Measurements from ENCODE around the gene CDC7. TPM values are rescaled to one million over a fixed set of nuclear protein-coding genes. Genes with fewer than 3 reads are reported as not detected.

Gene CDC7
- total RNA-seq, 4 donors from 2014 or later: 2.0 to 6.8 (median 4.1) TPM

GRCh38 chr1:91499346-91499745, 1.3 kb upstream of the CDC7 start:
- Histone ChIP-seq H3K4me3 (no peak overlapping the region), H3K27ac (no peak overlapping the region), H3K4me1 (peaks cover 4 to 22% (median 15%) of the 10 kb centered on the region in 3 donors), H3K27me3 (no peaks in the 10 kb centered on the region), H3K9me3 (no peaks in the 10 kb centered on the region), H3K36me3 (no peaks in the 10 kb centered on the region)
- intact Hi-C loops (cut with DNase I): no loop called here
- DNase-seq: no peak
- 97 to 100% methylated on average over 2 of the region's 2 CpGs for WGBS, 2 donors
- no peak for TF ChIP-seq POLR2A (IDR thresholded peaks at IDR 0.05)
- TF ChIP-seq, protein P1, sequence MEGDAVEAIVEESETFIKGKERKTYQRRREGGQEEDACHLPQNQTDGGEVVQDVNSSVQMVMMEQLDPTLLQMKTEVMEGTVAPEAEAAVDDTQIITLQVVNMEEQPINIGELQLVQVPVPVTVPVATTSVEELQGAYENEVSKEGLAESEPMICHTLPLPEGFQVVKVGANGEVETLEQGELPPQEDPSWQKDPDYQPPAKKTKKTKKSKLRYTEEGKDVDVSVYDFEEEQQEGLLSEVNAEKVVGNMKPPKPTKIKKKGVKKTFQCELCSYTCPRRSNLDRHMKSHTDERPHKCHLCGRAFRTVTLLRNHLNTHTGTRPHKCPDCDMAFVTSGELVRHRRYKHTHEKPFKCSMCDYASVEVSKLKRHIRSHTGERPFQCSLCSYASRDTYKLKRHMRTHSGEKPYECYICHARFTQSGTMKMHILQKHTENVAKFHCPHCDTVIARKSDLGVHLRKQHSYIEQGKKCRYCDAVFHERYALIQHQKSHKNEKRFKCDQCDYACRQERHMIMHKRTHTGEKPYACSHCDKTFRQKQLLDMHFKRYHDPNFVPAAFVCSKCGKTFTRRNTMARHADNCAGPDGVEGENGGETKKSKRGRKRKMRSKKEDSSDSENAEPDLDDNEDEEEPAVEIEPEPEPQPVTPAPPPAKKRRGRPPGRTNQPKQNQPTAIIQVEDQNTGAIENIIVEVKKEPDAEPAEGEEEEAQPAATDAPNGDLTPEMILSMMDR (IDR thresholded peaks at IDR 0.05): no peak

DNA sequence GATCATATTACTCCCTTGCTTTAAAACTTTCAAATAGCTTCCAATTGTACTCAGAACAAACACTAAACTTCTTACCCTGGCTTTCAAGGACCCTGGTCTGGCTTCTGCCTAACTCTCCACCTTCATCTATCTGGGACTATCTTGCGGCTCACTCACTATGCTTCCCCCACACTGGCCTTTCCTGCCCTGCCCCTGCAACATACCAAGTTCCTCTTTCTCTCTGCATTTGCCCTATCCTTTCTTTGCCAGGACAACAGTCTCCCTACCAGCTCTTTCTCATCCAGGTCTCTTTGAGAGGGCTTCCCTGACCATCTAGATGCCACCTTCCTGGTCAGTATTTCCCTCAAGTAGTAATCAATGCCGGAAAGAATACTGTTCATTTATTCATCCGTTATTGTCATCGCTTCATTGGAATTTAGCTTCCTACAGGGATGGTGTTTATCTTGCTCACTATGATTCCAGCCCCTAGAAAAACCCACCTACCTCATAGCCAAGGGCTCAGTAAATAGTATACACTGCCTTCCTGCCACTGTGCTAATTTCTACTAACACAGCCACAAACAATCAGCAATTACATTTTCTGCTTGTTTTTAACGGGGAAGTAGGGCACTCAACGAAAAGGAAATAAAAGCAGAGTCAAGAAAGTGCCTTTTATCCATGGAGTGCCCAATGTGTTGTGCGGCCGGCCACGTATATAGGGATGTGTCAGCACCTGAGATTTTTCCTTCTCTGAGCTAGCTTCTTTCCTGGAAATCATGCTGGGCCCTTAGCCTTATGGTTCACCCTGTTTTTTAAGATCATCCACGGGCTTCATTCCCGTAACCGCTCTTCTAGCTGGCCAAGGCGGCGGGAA, 521 bp upstream of the CDC7 start:
- Histone ChIP-seq H3K36me3 (no peaks in the 10 kb centered on the region), H3K4me3 (peak overlapping the region; percentile 70 to 82 (median 78)), H3K4me1 (peaks cover 4 to 22% (median 15%) of the 10 kb centered on the region in 3 donors), H3K27ac (peak overlapping the region; percentile 85 to 90 (median 88)), H3K27me3 (no peaks in the 10 kb centered on the region), H3K9me3 (no peaks in the 10 kb centered on the region)
- WGBS, 2 donors: 19 to 36% methylated on average over 8 to 13 of the region's 14 CpGs
- DNase-seq: no peak
- intact Hi-C loops (cut with DNase I): no loop called here
- TF ChIP-seq POLR2A (IDR thresholded peaks at IDR 0.05): peak in 1 of 4 donors; percentile 3
- TF ChIP-seq, protein P1 (IDR thresholded peaks at IDR 0.05): no peak

DNA sequence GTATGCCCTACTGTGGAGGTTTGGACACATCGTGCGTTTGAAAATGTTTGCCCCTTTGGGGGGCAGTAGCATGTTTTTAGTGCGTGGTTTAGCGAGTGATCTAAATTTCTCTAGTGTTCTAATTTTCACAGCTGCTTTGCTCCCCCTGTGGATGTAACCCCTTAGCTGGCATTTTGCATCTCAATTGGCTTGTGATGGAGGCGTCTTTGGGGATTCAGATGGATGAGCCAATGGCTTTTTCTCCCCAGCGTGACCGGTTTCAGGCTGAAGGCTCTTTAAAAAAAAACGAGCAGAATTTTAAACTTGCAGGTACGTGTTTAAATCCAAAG, 836 bp downstream of the CDC7 start:
- Histone ChIP-seq H3K4me1 (peaks cover 4 to 22% (median 15%) of the 10 kb centered on the region in 3 donors), H3K4me3 (peak overlapping the region; percentile 70 to 82 (median 78)), H3K9me3 (no peaks in the 10 kb centered on the region), H3K36me3 (no peaks in the 10 kb centered on the region), H3K27ac (peak overlapping the region; percentile 85 to 90 (median 88)), H3K27me3 (no peaks in the 10 kb centered on the region)
- DNase-seq: no peak
- TF ChIP-seq, protein P1 (IDR thresholded peaks at IDR 0.05): no peak
- no peak for TF ChIP-seq POLR2A (IDR thresholded peaks at IDR 0.05)
- 0% methylated on average over 7 to 9 of the region's 9 CpGs for WGBS, 2 donors
- intact Hi-C loops (cut with DNase I): no loop called here

DNA sequence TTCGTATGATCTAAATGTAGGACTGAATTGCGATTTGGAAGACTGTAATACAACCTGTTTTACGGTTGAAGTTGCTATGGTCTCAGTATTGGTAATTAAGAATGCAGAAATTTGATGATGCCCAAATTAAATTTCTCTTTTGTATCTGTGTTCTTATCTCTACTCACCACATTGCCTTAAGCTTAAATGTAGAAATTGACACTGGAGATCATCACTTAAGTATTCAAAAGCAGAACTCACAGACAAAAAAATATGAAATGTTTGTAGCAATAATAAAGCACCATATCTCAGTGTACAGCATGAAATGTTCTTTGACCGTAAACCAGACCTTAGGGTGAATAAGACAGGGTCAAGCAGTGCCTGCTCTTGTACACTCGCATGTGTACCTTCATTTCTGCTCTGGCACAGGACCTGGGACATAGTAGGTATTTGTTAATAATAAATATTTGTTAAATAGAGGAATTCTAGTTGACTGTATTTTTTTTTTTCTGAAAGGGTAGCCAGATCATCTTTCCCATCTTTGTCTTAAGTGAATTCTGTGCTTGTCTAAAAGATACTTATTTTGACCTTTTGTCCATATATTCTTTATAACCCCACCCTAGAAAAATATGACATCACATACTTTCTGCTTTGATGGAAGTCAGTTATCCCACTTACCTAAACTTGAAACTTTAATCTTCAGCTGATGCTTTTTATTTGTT, 1.5 kb downstream of the CDC7 start:
- peaks cover 4 to 22% (median 15%) of the 10 kb centered on the region in 3 donors for H3K4me1 ChIP-seq
- no peaks in the 10 kb centered on the region for H3K27me3 ChIP-seq
- peak overlapping the region in 2 of 4 donors; percentile 77 to 80 for H3K4me3 ChIP-seq
- H3K9me3 ChIP-seq: no peaks in the 10 kb centered on the region
- 30 to 31% methylated on average over 5 of the region's 5 CpGs for WGBS, 2 donors
- no peak for TF ChIP-seq POLR2A (IDR thresholded peaks at IDR 0.05)
- TF ChIP-seq, protein P1 (IDR thresholded peaks at IDR 0.05): no peak
- no peak for DNase-seq
- no peaks in the 10 kb centered on the region for H3K36me3 ChIP-seq
- intact Hi-C loops (cut with DNase I): no loop called here
- H3K27ac ChIP-seq: peak overlapping the region in 2 of 4 donors; percentile 87 to 90

GRCh38 chr1:91502672-91503184, 2.1 kb downstream of the CDC7 start:
- H3K36me3 ChIP-seq: no peaks in the 10 kb centered on the region
- no peak overlapping the region for H3K27ac ChIP-seq
- TF ChIP-seq, protein P1 (IDR thresholded peaks at IDR 0.05): no peak
- TF ChIP-seq POLR2A (IDR thresholded peaks at IDR 0.05): no peak
- H3K4me3 ChIP-seq: no peak overlapping the region
- no peaks in the 10 kb centered on the region for H3K27me3 ChIP-seq
- intact Hi-C loops (cut with DNase I): no loop called here
- WGBS, 2 donors: 74 to 78% methylated on average over 2 of the region's 2 CpGs
- peaks cover 4 to 22% (median 15%) of the 10 kb centered on the region in 3 donors for H3K4me1 ChIP-seq
- H3K9me3 ChIP-seq: no peaks in the 10 kb centered on the region
- DNase-seq: no peak
